Esophagus mucosa (tissue), 1 donor: ENCODE data around the gene SUMO2. TPM values are rescaled to one million over a fixed set of nuclear protein-coding genes. Genes with fewer than 3 reads are reported as not detected.
"Not testable (repeated sequence)": the region's sequence is repeated elsewhere in the genome, so short reads cannot be mapped to it uniquely, and the experiment has no call there.

Experiments used
- ATAC-seq: fragments of 200-7000 bp; cut with Tn5 transposase; one replicate; pipeline ENCODE4 v1.9.1; 2020
- total RNA-seq: library from RNA; stranded (reverse); gene quantifications from one replicate; pipeline ENCODE4 v1.2.4, GENCODE V29; 2023
- donor health status: DM: yes; HTN: yes; CAD: no.

Gene SUMO2
- total RNA-seq, 1 donor from 2014 or later, result 317 TPM

DNA sequence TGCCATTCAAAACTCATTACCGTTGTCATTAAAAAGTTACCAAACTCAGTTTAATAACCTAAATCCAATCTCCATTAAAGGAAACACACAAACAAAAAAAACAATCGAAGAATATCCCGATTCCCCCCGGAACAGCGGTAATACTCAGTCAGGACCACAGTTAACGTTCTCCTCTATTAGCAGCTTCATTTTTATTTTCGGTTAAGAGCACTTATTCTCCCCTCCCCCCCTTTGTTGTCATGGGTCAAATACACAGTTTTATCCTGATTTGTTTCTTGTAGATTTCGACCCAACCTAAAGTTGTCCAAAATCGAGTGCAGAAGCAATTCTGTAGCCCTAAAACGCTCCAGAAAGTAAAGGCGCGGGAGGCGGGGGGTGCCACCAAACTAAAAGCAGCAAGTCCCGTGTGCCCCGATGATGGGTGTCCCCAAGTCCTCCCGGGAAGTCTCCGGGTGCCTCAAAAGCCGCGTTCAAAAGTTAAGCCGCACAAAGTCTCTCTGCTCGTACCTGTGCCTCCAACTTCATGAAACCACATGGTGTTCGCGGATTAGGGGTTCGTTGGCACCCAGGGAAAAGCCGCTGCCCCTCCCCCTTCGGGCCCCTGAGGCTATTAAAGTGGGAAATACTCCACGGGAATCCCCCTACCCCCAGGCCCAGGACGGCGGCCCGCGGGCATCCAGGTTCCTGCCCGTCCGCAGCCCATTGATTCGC is 996 bp downstream of the SUMO2 start:
- no peak for ATAC-seq

DNA sequence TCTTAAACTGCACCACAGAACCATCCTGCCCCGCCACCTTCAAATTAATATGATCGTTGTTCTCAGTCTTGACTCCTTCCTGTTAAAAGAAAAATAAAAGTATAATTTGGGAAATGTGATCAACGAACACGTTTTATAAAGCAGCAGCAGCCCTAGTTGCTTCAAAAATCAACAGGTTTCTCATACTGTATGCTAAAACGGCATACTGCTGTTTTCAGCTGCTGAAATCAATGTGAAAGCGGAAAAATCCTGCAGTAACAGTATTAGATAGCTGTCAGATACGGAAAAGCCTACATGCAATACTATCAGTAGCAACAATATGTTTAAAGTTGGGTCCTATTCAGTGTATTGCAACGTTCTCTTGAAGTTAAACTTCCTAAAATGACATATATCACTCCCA is 1.6 kb downstream of the SUMO2 start:
- ATAC-seq, result no peak

- no peak for ATAC-seq
These were observed 4.3 kb downstream of the SUMO2 start for GRCh38 chr17:75178453-75178852.

DNA sequence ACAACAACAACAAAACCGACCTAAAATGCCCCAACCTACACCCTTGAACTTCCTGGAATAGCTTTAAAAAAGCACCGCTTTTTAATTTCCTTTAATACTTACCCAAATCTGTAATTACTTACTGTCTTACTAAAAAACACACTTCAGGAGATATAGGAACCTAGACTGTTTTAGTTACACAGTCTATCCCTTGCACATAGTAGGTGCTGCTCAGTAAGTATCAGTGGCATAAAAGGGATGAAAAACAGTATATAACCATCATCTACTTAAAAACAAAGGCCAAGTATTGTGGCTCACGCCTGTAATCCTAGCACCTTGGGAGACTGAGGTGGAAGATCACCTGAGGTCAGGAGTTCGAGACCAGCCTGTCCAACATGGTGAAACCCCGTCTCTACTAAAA is 6.1 kb downstream of the SUMO2 start:
- no peak for ATAC-seq

- ATAC-seq, result no peak
These were observed 7.8 kb downstream of the SUMO2 start for GRCh38 chr17:75174996-75175395.

- no peak for ATAC-seq
These were observed 9.2 kb downstream of the SUMO2 start for GRCh38 chr17:75173526-75173925.

- ATAC-seq, result no peak
These were observed 13.8 kb downstream of the SUMO2 start for GRCh38 chr17:75168998-75169397.

- ATAC-seq, result not testable (repeated sequence)
These were observed 18.2 kb downstream of the SUMO2 start for GRCh38 chr17:75164606-75165005.

- ATAC-seq, result no peak
These were observed 19.7 kb downstream of the SUMO2 start for GRCh38 chr17:75163074-75163473.

GRCh38 chr17:75160211-75160610 is 22.5 kb downstream of the SUMO2 start:
- no peak for ATAC-seq

- peak; percentile 77 for ATAC-seq
These were observed 23.3 kb downstream of the SUMO2 start for GRCh38 chr17:75159196-75160031.

DNA sequence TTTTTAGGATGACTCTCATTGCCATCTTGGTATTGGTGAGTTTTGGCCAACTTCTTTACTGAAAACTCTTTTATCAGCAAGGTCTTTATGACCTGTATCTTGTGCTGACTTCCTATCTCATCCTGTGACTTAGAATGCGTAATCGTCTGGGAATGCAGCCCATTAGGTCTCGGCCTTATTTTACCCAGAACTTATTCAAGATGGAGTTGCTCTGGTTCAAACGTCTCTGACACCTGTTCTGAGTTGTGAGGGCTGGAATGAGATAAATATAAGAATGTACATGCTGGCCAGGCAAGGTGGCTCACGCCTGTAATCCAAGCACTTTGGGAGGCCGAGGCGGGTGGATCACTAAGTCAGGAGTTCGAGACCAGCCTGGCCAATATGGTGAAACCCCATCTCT is 24.3 kb downstream of the SUMO2 start:
- not testable (repeated sequence) for ATAC-seq

GRCh38 chr17:75155191-75155601 is 27.6 kb downstream of the SUMO2 start:
- ATAC-seq, result no peak

GRCh38 chr17:75154195-75155106 is 28.3 kb downstream of the SUMO2 start, which contains the start of gene JPT1:
Gene JPT1 (minus strand): TSS chr17:75154512. CDS start chr17:75154397, 115 bp downstream.
- ATAC-seq, result peak; percentile 96

GRCh38 chr17:75153780-75154194 is 29.0 kb downstream of the SUMO2 start:
- peak; percentile 14 for ATAC-seq

DNA sequence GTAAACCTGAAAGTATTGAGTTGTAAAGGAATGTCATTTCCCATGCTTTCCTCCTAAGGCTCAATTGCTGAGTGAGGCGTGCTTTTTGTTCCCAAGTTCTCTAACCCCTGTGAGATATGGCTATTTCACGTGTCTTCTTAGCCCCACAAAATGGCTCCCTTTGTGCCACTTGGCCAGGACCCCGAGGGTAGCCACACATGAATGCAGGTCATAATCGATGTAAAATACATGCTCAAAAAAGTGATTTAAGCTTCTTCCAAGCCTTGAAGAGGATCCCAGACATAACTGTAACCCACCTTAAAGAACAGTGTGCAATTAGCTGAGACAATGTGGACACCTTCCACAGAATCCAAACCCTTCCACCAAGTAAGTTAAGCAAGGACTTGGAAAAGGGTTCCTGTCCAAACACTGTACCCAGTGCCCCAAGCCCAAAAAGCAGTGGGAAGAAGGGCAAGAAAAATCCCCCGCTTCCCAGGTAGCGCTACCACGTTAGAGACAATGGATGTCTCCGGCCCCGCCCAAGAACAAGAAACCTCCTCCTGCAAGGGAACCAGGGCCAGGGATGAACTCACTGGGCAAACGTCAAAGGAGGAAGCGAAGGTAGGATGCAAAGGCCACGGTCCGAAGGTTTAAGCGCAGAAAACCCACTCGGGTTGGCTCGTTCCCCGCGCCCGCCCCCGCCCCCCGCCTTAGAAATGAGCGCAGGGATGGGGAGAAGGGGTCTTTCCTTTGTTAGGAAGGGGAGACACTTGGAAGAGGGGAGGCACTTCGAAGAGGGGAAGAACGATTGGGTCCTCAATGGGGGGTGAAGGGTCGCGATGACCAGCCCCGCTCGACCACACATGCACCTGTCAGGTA is 29.6 kb downstream of the SUMO2 start:
- peak; percentile 41 for ATAC-seq

DNA sequence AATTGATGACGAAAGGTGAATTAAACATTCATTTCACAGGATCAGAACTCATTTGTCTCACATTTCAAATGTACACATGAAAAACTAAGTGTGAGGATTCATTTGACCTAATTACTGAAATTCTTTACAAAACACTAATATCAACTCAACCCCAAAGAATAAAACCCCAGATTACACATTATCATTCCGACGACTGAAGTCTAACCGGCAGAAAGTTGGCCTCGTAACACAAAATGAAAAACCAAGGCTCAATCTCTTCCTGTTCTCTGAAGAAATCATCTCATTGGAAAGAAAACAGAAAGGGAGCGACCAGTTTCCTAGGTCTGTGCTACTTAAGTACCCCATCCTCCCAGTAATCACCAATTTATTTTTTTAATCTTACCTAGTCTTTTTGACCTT is 30.2 kb downstream of the SUMO2 start:
- no peak for ATAC-seq

GRCh38 chr17:75151930-75152329 is 30.8 kb downstream of the SUMO2 start:
- no peak for ATAC-seq

GRCh38 chr17:75147878-75148546 is 34.7 kb downstream of the SUMO2 start:
- no peak for ATAC-seq

GRCh38 chr17:75146592-75146991 is 36.2 kb downstream of the SUMO2 start:
- ATAC-seq, result no peak
